HG03521 (cell line): ENCODE measurements around the gene GDPD5.

Experiments used
- ATAC-seq: cut with Tn5 transposase; IDR thresholded peaks from one replicate; pipeline ENCODE4 v1.9.1; 2021; ENCODE audit warnings: mild to moderate bottlenecking, moderate library complexity; ENCODE audit not compliant: unreplicated experiment

GDPD5 gene

DNA sequence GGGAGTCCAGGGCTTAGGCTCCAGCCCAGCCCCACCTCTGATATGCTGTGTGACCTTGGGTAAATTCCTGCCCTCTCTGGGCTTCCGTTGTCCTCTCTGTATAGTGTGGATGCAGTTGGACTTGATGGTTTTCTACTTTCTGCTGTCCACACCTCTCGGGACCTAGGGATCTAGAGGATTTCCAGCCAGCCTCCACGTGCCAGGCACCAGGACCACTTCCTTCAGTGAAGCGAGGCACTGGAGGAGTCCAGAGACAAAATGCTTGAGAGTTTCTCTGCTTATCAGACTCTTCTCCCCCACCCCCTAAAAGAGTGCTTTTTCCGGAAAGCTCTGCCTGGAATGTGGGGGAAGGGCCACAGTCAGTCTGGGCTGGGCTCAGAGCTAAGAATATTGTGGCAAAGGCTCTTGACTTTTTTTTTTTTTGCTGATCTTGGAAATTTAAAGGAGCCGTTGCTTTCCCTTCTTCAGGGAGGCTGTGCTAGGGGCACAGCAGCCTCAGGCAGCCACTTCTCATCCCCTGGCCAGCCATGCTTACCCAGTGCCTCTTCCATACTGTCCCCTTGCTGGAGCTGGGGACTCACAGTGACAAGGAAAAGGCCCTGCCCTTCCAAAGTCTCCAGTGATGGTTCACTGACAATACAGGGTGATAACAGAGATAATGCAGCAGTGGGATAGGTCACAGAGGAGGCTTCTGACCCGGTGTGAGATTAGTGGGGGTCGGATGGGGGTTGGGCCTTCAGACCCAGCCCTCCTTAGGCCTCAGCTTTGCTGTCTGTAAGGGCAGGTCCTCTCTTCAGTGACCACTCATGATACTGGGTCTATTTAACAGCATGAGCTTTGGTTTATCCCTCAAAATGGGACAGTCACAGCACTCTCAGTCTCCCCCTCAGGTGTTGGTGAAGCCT is 33.5 kb upstream of the GDPD5 start:
- no peak for ATAC-seq

- ATAC-seq = no peak
Observed at GRCh38 chr11:75557666-75558494, 32.1 kb upstream of the GDPD5 start.

DNA sequence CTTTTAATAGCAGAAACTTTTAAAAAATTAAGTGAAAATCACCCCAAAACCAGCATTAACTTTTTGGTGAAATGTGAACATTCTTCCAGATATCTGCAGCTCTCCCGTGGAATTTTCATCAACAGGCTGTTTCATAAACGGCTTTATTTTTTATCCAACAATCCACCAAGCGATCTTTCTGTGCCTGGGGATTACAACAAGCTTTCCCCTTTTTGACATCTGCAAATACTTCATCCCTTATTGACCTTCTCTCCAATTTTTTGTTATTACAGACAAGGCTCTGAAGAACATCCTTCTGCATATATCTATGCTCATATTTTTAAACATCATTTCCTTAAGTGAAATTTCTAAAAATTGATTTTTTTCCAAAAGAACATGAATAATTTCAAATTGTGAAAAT is 30.5 kb upstream of the GDPD5 start:
- ATAC-seq = no peak

GRCh38 chr11:75555079-75555811 is 29.5 kb upstream of the GDPD5 start:
- ATAC-seq = no peak

DNA sequence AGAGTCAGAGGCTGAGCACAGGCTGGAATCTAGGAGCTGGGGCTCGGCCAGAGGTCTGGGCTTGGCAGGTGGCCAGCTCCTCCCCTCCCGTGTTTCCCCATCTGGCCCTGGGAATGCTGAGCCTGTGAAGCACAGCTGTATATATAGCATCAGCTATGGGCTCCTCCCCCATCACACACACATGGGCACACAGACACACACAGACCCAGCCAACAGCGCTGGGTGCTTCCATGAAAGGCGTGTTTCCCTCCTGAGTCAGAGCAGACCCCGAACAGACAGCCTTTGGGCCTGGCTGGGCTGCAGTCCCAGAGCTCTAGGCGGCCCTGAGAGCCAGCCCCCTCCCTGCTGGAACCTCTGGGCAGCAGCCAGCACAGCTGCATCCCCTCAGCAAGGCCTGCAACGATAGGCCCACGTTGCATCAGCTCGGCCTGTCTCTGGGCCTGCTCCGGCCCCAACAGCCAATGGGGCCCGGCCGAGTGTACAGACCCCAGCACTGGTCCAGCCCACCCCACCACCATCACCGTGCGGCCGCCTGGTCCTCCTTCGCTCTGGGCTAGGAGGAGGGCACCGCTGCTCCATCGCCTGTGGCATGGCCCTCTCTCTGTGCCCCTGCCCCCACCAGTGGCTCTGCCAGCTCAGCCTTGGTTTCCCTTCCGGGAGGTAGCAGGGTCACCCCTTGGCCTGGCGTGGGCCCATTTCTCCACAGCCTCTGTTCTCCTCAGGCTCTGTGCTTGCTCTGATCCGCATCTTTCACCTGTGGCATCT is 28.7 kb upstream of the GDPD5 start:
- no peak for ATAC-seq

DNA sequence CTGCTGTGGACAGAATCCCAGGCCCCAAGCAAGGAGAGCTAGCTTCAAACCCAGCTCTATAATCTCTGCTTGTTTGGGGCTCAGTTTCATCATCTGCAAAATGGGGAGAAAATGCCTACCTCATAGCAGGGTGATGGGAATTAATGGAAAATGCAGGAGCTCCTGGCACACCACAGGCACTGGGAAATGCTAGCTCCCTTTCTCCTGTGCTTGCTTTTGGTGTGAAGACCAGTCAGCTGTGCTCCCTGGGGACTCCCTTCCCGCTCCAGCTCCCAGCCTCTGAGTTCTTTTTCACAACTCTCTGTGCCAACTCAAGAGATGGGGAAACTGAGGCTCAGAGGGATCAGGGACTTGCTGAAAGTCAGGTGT is 28.1 kb upstream of the GDPD5 start:
- no peak for ATAC-seq

DNA sequence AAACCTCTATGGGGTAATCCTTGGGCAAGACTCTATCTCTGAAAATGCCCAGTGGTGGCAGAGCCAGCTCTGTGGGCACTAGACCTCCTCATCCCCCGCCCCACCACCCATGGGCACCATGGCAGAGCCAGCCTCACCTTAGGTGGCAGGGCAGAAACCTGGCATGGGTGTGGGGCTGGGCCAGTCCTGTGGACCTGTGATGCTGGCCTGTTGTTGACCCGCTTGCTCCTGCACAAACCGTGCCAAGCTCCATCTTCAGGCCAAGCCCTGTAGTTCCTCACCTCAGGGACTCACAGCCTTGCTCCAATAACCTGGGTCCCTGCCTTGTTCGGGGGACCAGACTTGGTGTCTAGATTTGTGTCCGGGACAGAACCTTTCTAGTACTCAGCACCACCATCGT is 27.4 kb upstream of the GDPD5 start:
- no peak for ATAC-seq

DNA sequence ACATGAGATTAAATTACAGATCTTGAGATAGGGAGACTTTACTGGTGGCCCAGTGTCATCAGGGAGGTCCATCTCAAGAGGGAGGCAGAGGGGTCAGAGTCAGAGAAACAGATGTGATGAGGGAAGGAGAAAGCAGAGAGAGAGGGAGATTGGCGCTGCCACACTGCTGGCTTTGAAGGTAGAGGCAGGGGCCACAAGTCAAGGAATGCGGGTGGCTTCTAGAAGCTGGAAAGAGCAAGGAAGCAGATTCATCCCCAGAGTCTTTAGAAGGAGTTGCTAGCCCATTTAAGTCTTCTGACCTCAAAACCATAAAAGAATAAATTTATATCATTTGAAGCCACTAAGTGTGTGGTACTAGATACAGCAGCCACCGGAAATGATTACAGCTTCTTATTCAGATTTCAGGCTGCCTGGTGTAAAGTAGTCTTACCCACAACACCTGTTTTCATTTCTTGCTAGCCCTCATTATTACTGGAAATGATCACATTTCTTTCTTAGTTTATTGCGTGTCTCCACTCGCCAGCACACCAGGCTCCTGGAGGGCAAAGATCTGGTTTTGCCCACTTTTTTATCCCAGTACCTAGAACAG is 23.7 kb upstream of the GDPD5 start:
- ATAC-seq = no peak

GRCh38 chr11:75548595-75549272 is 23.0 kb upstream of the GDPD5 start:
- ATAC-seq = no peak

DNA sequence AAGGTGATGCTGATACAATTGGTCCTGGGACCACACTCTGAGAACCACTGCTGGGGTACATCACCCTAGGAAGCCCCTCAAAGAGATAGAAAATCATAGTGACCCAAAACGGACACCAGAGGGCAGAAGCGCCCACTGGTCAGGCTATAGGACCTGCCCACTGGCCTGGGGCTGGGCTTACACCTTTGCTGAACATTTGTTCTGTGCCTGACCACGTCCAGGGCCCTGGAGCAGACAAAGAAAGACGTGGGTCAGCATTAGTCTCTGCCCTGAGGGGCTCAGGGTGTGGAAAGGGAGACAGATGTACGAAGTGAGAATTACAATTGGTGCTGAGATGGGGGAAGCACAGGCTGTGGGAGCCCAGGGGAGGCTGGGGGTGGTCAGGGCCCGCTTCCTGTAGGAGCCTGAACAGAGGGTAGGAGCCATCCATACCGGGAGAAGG is 21.9 kb upstream of the GDPD5 start:
- no peak for ATAC-seq

DNA sequence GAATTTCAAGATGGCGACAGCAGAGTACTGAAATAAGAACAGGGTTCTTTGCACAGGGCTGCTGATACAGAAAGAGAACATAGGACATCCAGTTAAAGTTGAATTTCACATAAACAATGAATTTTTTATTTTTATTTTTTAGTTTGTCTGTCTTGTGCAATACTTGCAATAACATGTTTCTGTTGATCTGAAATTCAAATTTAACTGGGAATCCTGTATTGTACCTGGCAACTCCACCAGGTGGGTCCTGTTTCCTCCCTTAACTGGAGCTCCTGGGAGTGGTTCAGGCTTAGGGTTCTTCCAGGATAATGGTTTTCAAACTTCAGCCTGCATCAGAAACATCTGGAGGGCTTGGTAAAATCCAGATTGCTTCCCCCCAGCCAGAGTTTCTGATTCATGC is 21.4 kb upstream of the GDPD5 start:
- no peak for ATAC-seq

DNA sequence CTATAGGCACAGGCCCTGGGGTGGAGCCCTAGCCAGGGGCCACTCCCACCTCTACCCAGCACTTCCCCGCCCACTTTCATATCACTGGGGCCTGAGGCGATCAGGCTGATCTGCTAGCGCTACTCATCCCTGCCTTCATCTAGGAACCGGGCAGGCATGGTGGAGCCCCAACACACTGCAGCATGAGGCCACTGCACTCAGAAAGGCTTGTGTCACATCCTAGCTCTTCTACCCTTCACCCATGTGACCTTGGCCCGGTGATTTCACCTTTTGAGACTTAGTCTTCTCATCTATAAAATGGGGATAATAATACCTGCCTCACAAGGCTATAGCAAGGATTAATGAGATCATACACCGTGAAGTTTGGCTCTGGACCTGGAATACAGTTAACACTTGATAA is 18.1 kb upstream of the GDPD5 start:
- ATAC-seq = no peak

DNA sequence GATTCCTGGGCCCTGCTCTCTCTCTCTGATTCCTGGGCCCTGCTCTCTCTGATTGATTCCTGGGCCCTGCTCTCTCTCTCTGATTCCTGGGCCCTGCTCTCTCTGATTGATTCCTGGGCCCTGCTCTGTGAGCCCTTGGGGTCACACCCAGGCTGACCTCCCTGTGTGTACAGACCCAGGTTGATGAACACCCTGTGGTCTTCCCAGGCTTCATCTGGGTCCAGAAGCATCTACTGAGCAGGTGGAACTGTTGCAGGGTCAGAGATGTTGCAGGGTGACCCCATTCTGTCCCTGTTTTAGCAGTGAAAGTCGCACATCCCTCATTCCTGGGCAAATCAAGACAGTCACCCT is 16.3 kb upstream of the GDPD5 start:
- no peak for ATAC-seq

GRCh38 chr11:75541193-75542087 is 15.7 kb upstream of the GDPD5 start:
- no peak for ATAC-seq

GRCh38 chr11:75539459-75540334 is 14.0 kb upstream of the GDPD5 start:
- ATAC-seq = no peak

GRCh38 chr11:75538150-75538942 is 12.6 kb upstream of the GDPD5 start:
- ATAC-seq = no peak

DNA sequence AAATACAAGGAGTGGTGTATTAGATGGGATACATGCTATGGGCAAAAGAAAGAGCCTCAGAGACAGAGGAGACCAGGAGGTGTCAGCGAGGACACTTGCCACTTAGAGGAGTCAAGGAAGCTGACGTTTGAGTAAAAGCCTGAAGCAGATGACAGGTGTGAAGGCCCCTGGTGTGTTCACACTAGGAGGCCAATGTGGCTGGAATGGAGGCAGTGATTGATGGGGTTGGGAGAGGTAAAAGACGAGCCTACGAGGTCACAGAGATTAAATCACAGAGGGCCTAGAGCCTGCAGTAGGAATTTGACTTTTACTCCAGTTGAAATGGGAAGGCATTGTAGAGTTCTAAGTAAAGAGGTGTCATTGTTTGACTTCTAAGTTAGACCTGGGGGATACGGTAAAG is 12.0 kb upstream of the GDPD5 start:
- no peak for ATAC-seq
